ENCODE data around the gene DENND4B. TPM values are rescaled to one million over a fixed set of nuclear protein-coding genes. Genes with fewer than 3 reads are reported as not detected.

DENND4B gene
- total and polyA plus RNA-seq, 2 of the 4 experiments (the other 2 are of a cell fraction): 1.8 to 25.2 TPM

DNA sequence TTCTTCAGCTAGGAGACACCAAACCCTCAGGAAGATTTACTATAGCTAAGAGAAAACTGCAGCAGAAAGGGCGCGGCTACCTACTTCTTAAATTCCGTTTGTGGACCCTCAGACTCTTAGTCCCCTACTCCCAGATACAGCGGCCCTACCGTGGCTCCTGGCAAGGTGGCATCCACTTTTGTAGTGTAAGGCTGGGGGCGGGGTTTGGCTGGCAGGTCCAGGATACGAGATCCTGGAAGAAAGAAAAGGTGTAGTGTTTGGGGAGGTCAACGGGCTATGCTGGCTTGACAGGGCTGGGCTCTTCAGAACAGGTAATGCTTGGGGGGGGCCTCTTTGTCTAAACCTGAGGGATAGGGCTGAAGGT, 21.5 kb upstream of the DENND4B start:
- peak overlapping the region; percentile 90 for H2AFZ ChIP-seq (replicated peaks; ENCODE audit: low read length, poor library complexity)
- dilution Hi-C loops (cut with HindIII; ENCODE audit: low sequenced_read_pairs, unreplicated experiment) (no loop called here), in situ Hi-C loops (cut with MboI; ENCODE audit: low sequenced_read_pairs) (loop anchor here (25.0 kb wide), 1 partner anchor 431 kb away; the partner anchor contains the start of genes S100A3, S100A4, S100A5 and S100A6), intact Hi-C loops (cut with micrococcal nuclease) (no loop called here)
- 0 out of 2 replicates have a peak, but pooled peaks cover 1% of the 10 kb centered on the region for H3K4me1 ChIP-seq (ENCODE audit: control insufficient read depth, insufficient read depth, low read length)
- peak overlapping the region; percentile 55; the same call in 1 of the 2 replicates for H3K23ac ChIP-seq (ENCODE audit: low read depth, low read length)
- DNase-seq (no peak), ATAC-seq (ENCODE audit: low read depth) (no peak)
- peak overlapping the region; percentile 80 for H3K4ac ChIP-seq (ENCODE audit: low read depth, low read length)
- peak overlapping the region; percentile 8; the same call in 1 of the 2 replicates for H2AK5ac ChIP-seq (ENCODE audit: low read depth, low read length)
- TF ChIP-seq RFX5 (IDR thresholded peaks at IDR 0.05; ENCODE audit: low read depth, low read length): no peak
- TF ChIP-seq MAFK (IDR thresholded peaks at IDR 0.05; ENCODE audit: low read depth, low read length): no peak
- TF ChIP-seq CHD1 (IDR thresholded peaks at IDR 0.05; ENCODE audit: low read depth, low read length): no peak
- TF ChIP-seq, protein P1, sequence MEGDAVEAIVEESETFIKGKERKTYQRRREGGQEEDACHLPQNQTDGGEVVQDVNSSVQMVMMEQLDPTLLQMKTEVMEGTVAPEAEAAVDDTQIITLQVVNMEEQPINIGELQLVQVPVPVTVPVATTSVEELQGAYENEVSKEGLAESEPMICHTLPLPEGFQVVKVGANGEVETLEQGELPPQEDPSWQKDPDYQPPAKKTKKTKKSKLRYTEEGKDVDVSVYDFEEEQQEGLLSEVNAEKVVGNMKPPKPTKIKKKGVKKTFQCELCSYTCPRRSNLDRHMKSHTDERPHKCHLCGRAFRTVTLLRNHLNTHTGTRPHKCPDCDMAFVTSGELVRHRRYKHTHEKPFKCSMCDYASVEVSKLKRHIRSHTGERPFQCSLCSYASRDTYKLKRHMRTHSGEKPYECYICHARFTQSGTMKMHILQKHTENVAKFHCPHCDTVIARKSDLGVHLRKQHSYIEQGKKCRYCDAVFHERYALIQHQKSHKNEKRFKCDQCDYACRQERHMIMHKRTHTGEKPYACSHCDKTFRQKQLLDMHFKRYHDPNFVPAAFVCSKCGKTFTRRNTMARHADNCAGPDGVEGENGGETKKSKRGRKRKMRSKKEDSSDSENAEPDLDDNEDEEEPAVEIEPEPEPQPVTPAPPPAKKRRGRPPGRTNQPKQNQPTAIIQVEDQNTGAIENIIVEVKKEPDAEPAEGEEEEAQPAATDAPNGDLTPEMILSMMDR (conservative IDR thresholded peaks at IDR 0.05; ENCODE audit: low read depth, low read length): no peak
- TF ChIP-seq POLR2A (IDR thresholded peaks at IDR 0.05; ENCODE audit: low read depth, low read length): no peak
- no peak for TF ChIP-seq SMC3 (IDR thresholded peaks at IDR 0.05; ENCODE audit: low read depth, low read length)
- TF ChIP-seq BHLHE40 (IDR thresholded peaks at IDR 0.05; ENCODE audit: low read depth, low read length): no peak
- TF ChIP-seq, protein P2, sequence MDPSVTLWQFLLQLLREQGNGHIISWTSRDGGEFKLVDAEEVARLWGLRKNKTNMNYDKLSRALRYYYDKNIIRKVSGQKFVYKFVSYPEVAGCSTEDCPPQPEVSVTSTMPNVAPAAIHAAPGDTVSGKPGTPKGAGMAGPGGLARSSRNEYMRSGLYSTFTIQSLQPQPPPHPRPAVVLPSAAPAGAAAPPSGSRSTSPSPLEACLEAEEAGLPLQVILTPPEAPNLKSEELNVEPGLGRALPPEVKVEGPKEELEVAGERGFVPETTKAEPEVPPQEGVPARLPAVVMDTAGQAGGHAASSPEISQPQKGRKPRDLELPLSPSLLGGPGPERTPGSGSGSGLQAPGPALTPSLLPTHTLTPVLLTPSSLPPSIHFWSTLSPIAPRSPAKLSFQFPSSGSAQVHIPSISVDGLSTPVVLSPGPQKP (IDR thresholded peaks at IDR 0.05; ENCODE audit: borderline replicate concordance, low read depth, low read length): no peak
- TF ChIP-seq RCOR1 (IDR thresholded peaks at IDR 0.05; ENCODE audit: insufficient replicate concordance, low read length): no peak
- TF ChIP-seq FOS (IDR thresholded peaks at IDR 0.05; ENCODE audit: low read depth, low read length): no peak
- no peak for TF ChIP-seq MAZ (IDR thresholded peaks at IDR 0.05; ENCODE audit: borderline replicate concordance, low read depth, low read length)
- peak overlapping the region; percentile 4 for H3K27ac ChIP-seq (ENCODE audit: insufficient read depth, low read length)
- peak overlapping the region; percentile 87 for H3K4me2 ChIP-seq (ENCODE audit: low read depth, low read length)
- peak overlapping the region; percentile 9; the same call in 1 of the 2 replicates for H2BK120ac ChIP-seq (ENCODE audit: low read depth, low read length)
- H2AK9ac ChIP-seq (replicated peaks; ENCODE audit: low read depth, low read length, poor library complexity): peak overlapping the region; percentile 73
- peaks cover 5 to 38% of the 10 kb centered on the region in 2 experiments; a peak in 3 of 4 replicates for H3K79me1 ChIP-seq (ENCODE audit: low read depth in 1 of 2, low read length in 2 of 2)
- H4K20me1 ChIP-seq (ENCODE audit: insufficient read depth, low read length): no peaks in the 10 kb centered on the region; the same call in 1 of the 2 replicates
- H3K18ac ChIP-seq (ENCODE audit: low read depth, low read length): no peak overlapping the region; the same call in 1 of the 2 replicates
- peak overlapping the region; percentile 39 for H3K14ac ChIP-seq (replicated peaks; ENCODE audit: low read depth, low read length)
- no peak overlapping the region for H2BK20ac ChIP-seq (ENCODE audit: low read depth, low read length)
- H4K5ac ChIP-seq (ENCODE audit: low read depth, low read length): peak overlapping the region; percentile 46
- H3K27me3 ChIP-seq (ENCODE audit: control insufficient read depth, insufficient read depth, low read length): no peaks in the 10 kb centered on the region
- peak overlapping the region; percentile 18 for H2BK5ac ChIP-seq (ENCODE audit: low read depth, low read length, poor library complexity, severe bottlenecking)
- peak overlapping the region; percentile 48 for H3K4me3 ChIP-seq (ENCODE audit: insufficient read depth, low read depth, low read length)
- 12% methylated on average over 3 of the region's 8 CpGs; no CpG with 5 or more reads in 1 of the 2 experiments for WGBS, 2 experiments (ENCODE audit: extremely low coverage in 2 of 2, insufficient read length in 1 of 2)
- ChIA-PET CTCF (interaction anchor here (0.7 to 1.2 kb wide), 5 partner anchors 9 to 205 kb away, joined by 3 to 4 read pairs (median 3); partner anchors contain the start of gene JTB), POLR2A (ENCODE audit: unreplicated experiment) (interaction anchor here (1.3 to 1.5 kb wide), 3 partner anchors 10 to 45 kb away, joined by 3 to 5 read pairs (median 3); partner anchors contain the start of genes JTB and RPS27)
- no TSS peak for BruUV-seq (replicated peaks)
- H3K36me3 ChIP-seq (ENCODE audit: control insufficient read depth, insufficient read depth, low read length): peaks cover under 1% of the 10 kb centered on the region; the same call in 1 of the 2 replicates
- no peaks in the 10 kb centered on the region for H3K9me3 ChIP-seq (ENCODE audit: control insufficient read depth, insufficient read depth, low read length)
- peak overlapping the region; percentile 46 for H3K56ac ChIP-seq (ENCODE audit: extremely low read depth, insufficient read depth, low read length)
- no peak overlapping the region for H2BK15ac ChIP-seq (ENCODE audit: low read depth, low read length)
- H4K8ac ChIP-seq (ENCODE audit: low read depth in 2 of 2, low read length in 2 of 2): peak overlapping the region; percentile 8 to 93
- H3K9ac ChIP-seq (ENCODE audit: low read depth, low read length): peak overlapping the region; percentile 21
- peak overlapping the region; percentile 69 for H4K91ac ChIP-seq (ENCODE audit: insufficient read depth, low read depth, low read length)
- H3K9me1 ChIP-seq (ENCODE audit: insufficient read depth, low read length): peaks cover 7% of the 10 kb centered on the region; the same call in 1 of the 2 replicates
